Measurements from ENCODE around the gene ECT2. TPM values are rescaled to one million over a fixed set of nuclear protein-coding genes. Genes with fewer than 3 reads are reported as not detected.

The ECT2 gene
- polyA plus RNA-seq, 3 donors = 2.6 to 3.3 (median 2.7) TPM

GRCh38 chr3:172840913-172841312 is 90.4 kb downstream of the ECT2 start:
- Mint-ChIP-seq H3K4me3 (peak overlapping the region in 1 of 2 donors; percentile 54), H3K36me3 (no peaks in the 10 kb centered on the region), H3K27ac (peak overlapping the region in 1 of 7 donors; percentile 50), H3K27me3 (ENCODE audit: low read depth in 3 of 3) (peaks cover 0 to 6% (median 5%) of the 10 kb centered on the region in 3 donors), H3K4me1 (peaks cover under 1% of the 10 kb centered on the region), H3K9me3 (peaks cover 0 to 8% (median 1%) of the 10 kb centered on the region in 7 donors)
- Histone ChIP-seq H3K4me1 (ENCODE audit: control insufficient read depth in 1 of 2, insufficient read depth in 2 of 2, low read length in 2 of 2) (no peaks in the 10 kb centered on the region), H3K36me3 (replicated peaks in 1 of 2; ENCODE audit: control insufficient read depth in 1 of 2, insufficient read depth in 2 of 2, low read length in 2 of 2) (no peaks in the 10 kb centered on the region), H2AFZ (ENCODE audit: insufficient read depth, low read depth, low read length, poor library complexity, severe bottlenecking) (no peak overlapping the region), H3K9ac (ENCODE audit: insufficient read depth, low read length, poor library complexity, severe bottlenecking) (no peak overlapping the region), H3K27ac (ENCODE audit: low read depth in 1 of 2, low read length in 2 of 2) (no peak overlapping the region), H3K27me3 (ENCODE audit: control insufficient read depth in 2 of 2, insufficient read depth in 2 of 2, low read length in 2 of 2) (no peaks in the 10 kb centered on the region), H4K20me1 (ENCODE audit: insufficient read depth, low read length) (no peaks in the 10 kb centered on the region), H3K4me3 (replicated peaks in 1 of 3; ENCODE audit: low read depth in 2 of 3, low read length in 3 of 3) (no peak overlapping the region), H3K9me3 (replicated peaks in 1 of 2; ENCODE audit: control insufficient read depth in 1 of 2, insufficient read depth in 1 of 2, low read length in 2 of 2) (peaks cover 0 to 5% of the 10 kb centered on the region in 2 donors), H3K4me2 (replicated peaks; ENCODE audit: extremely low read depth, low read length, poor library complexity, severe bottlenecking) (no peak overlapping the region), H3K79me2 (ENCODE audit: insufficient read depth, low read length) (no peaks in the 10 kb centered on the region)
- WGBS (ENCODE audit: insufficient coverage) = 86% methylated on average over 1 of the region's 4 CpGs
- TF ChIP-seq, protein P1, sequence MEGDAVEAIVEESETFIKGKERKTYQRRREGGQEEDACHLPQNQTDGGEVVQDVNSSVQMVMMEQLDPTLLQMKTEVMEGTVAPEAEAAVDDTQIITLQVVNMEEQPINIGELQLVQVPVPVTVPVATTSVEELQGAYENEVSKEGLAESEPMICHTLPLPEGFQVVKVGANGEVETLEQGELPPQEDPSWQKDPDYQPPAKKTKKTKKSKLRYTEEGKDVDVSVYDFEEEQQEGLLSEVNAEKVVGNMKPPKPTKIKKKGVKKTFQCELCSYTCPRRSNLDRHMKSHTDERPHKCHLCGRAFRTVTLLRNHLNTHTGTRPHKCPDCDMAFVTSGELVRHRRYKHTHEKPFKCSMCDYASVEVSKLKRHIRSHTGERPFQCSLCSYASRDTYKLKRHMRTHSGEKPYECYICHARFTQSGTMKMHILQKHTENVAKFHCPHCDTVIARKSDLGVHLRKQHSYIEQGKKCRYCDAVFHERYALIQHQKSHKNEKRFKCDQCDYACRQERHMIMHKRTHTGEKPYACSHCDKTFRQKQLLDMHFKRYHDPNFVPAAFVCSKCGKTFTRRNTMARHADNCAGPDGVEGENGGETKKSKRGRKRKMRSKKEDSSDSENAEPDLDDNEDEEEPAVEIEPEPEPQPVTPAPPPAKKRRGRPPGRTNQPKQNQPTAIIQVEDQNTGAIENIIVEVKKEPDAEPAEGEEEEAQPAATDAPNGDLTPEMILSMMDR (IDR thresholded peaks at IDR 0.05) = no peak
- intact Hi-C loops (cut with micrococcal nuclease) = no loop called here
- no peak for DNase-seq

- H3K27ac ChIP-seq (ENCODE audit: low read depth in 1 of 2, low read length in 2 of 2) = no peak overlapping the region
- Mint-ChIP-seq H3K9me3 (peaks cover 6 to 14% (median 10%) of the 10 kb centered on the region in 7 donors), H3K27me3 (ENCODE audit: low read depth in 3 of 3) (peaks cover 0 to 2% (median 0%) of the 10 kb centered on the region in 3 donors), H3K27ac (no peak overlapping the region), H3K4me3 (no peak overlapping the region), H3K4me1 (peaks cover 8% of the 10 kb centered on the region), H3K36me3 (no peaks in the 10 kb centered on the region)
- peaks cover 0 to 9% of the 10 kb centered on the region in 2 donors for H3K9me3 ChIP-seq (replicated peaks in 1 of 2; ENCODE audit: control insufficient read depth in 1 of 2, insufficient read depth in 1 of 2, low read length in 2 of 2)
- TF ChIP-seq, protein P1 (IDR thresholded peaks at IDR 0.05) = no peak
- no peak overlapping the region for H2AFZ ChIP-seq (ENCODE audit: insufficient read depth, low read depth, low read length, poor library complexity, severe bottlenecking)
- H3K4me3 ChIP-seq (replicated peaks in 1 of 3; ENCODE audit: low read depth in 2 of 3, low read length in 3 of 3) = no peak overlapping the region
- H3K79me2 ChIP-seq (ENCODE audit: insufficient read depth, low read length) = no peaks in the 10 kb centered on the region
- no peak overlapping the region for H3K9ac ChIP-seq (ENCODE audit: insufficient read depth, low read length, poor library complexity, severe bottlenecking)
- DNase-seq = no peak
- no peak overlapping the region for H3K4me2 ChIP-seq (replicated peaks; ENCODE audit: extremely low read depth, low read length, poor library complexity, severe bottlenecking)
- intact Hi-C loops (cut with micrococcal nuclease) = no loop called here
- H3K27me3 ChIP-seq (ENCODE audit: control insufficient read depth in 2 of 2, insufficient read depth in 2 of 2, low read length in 2 of 2) = no peaks in the 10 kb centered on the region
- H3K36me3 ChIP-seq (replicated peaks in 1 of 2; ENCODE audit: control insufficient read depth in 1 of 2, insufficient read depth in 2 of 2, low read length in 2 of 2) = no peaks in the 10 kb centered on the region
- 100% methylated on average over 3 of the region's 4 CpGs for WGBS (ENCODE audit: insufficient coverage)
- H3K4me1 ChIP-seq (ENCODE audit: control insufficient read depth in 1 of 2, insufficient read depth in 2 of 2, low read length in 2 of 2) = no peaks in the 10 kb centered on the region
- H4K20me1 ChIP-seq (ENCODE audit: insufficient read depth, low read length) = no peaks in the 10 kb centered on the region
Observed at GRCh38 chr3:172844428-172844827, 93.9 kb downstream of the ECT2 start.
